ENCODE measurements around the gene RYR3. TPM values are rescaled to one million over a fixed set of nuclear protein-coding genes. Genes with fewer than 3 reads are reported as not detected.

RYR3 gene
- total and polyA plus RNA-seq, 10 of the 15 experiments (the other 5 are each of a cell fraction or from before 2014, with no cell fraction given): under 0.01 to 0.44 (median 0.16) TPM; not detected in 5

DNA sequence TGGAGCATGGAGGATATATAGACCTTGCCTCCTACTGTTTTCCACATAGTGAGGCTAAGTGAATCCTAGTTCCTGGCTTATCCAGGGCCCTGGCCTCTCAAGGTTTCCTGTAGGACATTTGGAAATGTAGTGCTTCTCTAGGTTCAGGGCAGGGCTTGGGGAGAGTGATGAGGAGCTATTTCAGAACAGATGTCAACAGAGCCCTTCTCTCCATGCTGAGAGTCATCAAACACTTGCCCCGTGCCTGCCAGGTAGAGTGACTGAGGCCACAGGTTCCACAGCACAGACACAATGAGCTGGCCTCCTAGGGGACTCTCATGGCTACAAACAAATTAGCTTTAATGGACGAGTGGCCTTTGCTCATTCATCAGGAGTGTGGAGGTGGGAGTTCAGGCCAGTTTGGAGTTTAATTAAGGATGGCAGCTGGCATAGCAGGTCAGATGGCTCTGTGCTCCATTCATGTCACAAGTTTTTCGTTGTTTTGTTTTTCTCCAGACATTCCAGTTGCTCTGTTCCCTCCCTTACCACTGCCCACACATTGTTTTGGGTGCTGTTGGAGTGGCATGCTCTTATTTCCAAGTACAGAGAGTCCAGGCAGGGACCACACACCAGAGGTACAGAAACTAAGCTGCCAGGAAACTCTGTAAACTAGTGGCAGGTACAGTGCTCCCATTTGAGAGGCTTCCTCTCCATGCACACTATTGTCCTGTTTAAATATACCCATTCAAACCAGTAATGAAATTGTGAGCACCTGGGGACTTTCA lies 189.8 kb downstream of the RYR3 start:
- intact Hi-C loops (cut with micrococcal nuclease; ENCODE audit: unreplicated experiment): no loop called here
- Histone ChIP-seq H3K27ac (ENCODE audit: control insufficient read depth, insufficient read depth) (no peak overlapping the region), H4K20me1 (ENCODE audit: control insufficient read depth, insufficient read depth) (no peaks in the 10 kb centered on the region), H3K36me3 (ENCODE audit: control insufficient read depth in 2 of 2, insufficient read depth in 2 of 2, low read length in 1 of 2) (no peaks in the 10 kb centered on the region), H2AFZ (ENCODE audit: control insufficient read depth, low read depth, low read length) (no peak overlapping the region), H3K4me3 (no peak overlapping the region), H3K9ac (ENCODE audit: control insufficient read depth, insufficient read depth, low read length) (no peak overlapping the region), H3K79me2 (ENCODE audit: control insufficient read depth, insufficient read depth, low read length) (no peaks in the 10 kb centered on the region), H3K27me3 (replicated peaks in 1 of 2; ENCODE audit: control insufficient read depth in 2 of 2, insufficient read depth in 2 of 2, low read length in 1 of 2) (no peaks in the 10 kb centered on the region; a peak in 1 of 4 replicates), H3K4me2 (ENCODE audit: control insufficient read depth, insufficient read depth) (no peak overlapping the region), H3K9me3 (replicated peaks; ENCODE audit: control insufficient read depth, insufficient read depth, low read length) (no peaks in the 10 kb centered on the region), H3K4me1 (ENCODE audit: control insufficient read depth, insufficient read depth, low read length) (no peaks in the 10 kb centered on the region)
- RAD21 ChIA-PET (ENCODE audit: unreplicated experiment): no interaction called here
- TF ChIP-seq, protein P1, sequence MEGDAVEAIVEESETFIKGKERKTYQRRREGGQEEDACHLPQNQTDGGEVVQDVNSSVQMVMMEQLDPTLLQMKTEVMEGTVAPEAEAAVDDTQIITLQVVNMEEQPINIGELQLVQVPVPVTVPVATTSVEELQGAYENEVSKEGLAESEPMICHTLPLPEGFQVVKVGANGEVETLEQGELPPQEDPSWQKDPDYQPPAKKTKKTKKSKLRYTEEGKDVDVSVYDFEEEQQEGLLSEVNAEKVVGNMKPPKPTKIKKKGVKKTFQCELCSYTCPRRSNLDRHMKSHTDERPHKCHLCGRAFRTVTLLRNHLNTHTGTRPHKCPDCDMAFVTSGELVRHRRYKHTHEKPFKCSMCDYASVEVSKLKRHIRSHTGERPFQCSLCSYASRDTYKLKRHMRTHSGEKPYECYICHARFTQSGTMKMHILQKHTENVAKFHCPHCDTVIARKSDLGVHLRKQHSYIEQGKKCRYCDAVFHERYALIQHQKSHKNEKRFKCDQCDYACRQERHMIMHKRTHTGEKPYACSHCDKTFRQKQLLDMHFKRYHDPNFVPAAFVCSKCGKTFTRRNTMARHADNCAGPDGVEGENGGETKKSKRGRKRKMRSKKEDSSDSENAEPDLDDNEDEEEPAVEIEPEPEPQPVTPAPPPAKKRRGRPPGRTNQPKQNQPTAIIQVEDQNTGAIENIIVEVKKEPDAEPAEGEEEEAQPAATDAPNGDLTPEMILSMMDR (IDR thresholded peaks at IDR 0.05 in 2 of 3, conservative IDR thresholded peaks at IDR 0.05 in 1 of 3; ENCODE audit: control insufficient read depth in 2 of 3, extremely low read depth in 1 of 3, insufficient read depth in 1 of 3, low read depth in 3 of 3, low read length in 3 of 3): no peak
- no peak for TF ChIP-seq DPF2 (IDR thresholded peaks at IDR 0.05)
- TF ChIP-seq, protein P2, sequence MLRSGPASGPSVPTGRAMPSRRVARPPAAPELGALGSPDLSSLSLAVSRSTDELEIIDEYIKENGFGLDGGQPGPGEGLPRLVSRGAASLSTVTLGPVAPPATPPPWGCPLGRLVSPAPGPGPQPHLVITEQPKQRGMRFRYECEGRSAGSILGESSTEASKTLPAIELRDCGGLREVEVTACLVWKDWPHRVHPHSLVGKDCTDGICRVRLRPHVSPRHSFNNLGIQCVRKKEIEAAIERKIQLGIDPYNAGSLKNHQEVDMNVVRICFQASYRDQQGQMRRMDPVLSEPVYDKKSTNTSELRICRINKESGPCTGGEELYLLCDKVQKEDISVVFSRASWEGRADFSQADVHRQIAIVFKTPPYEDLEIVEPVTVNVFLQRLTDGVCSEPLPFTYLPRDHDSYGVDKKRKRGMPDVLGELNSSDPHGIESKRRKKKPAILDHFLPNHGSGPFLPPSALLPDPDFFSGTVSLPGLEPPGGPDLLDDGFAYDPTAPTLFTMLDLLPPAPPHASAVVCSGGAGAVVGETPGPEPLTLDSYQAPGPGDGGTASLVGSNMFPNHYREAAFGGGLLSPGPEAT (IDR thresholded peaks at IDR 0.05; ENCODE audit: low read depth): no peak
- TF ChIP-seq CHD1 (IDR thresholded peaks at IDR 0.05; ENCODE audit: low read depth, low read length): no peak
- no peak for TF ChIP-seq HDAC2 (IDR thresholded peaks at IDR 0.05)
- TF ChIP-seq, protein P3, sequence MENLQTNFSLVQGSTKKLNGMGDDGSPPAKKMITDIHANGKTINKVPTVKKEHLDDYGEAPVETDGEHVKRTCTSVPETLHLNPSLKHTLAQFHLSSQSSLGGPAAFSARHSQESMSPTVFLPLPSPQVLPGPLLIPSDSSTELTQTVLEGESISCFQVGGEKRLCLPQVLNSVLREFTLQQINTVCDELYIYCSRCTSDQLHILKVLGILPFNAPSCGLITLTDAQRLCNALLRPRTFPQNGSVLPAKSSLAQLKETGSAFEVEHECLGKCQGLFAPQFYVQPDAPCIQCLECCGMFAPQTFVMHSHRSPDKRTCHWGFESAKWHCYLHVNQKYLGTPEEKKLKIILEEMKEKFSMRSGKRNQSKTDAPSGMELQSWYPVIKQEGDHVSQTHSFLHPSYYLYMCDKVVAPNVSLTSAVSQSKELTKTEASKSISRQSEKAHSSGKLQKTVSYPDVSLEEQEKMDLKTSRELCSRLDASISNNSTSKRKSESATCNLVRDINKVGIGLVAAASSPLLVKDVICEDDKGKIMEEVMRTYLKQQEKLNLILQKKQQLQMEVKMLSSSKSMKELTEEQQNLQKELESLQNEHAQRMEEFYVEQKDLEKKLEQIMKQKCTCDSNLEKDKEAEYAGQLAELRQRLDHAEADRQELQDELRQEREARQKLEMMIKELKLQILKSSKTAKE (IDR thresholded peaks at IDR 0.05; ENCODE audit: low read depth, poor library complexity, severe bottlenecking): no peak
- DNase-seq (ENCODE audit: low read depth, low spot score) (no peak), FAIRE-seq (no peak), ATAC-seq (no peak)
- 0% methylated on average over 3 of the region's 3 CpGs for WGBS (ENCODE audit: insufficient coverage, insufficient replicate concordance, low lambda C conversion rate, missing lambda C conversion rate)
- no TSS peak for BruUV-seq (replicated peaks)
- POLR2A ChIA-PET: no interaction called here
- SMC1A ChIA-PET (ENCODE audit: uncharacterized antibody, unreplicated experiment): interaction anchor here (2.4 kb wide), 1 partner anchor 10 kb away, joined by 7 read pairs; no protein-coding TSS in a partner anchor
- in situ Hi-C loops (cut with MboI): no loop called here
- CTCF ChIA-PET: no interaction called here
